Measurements from ENCODE around the gene TAC4.

DNA sequence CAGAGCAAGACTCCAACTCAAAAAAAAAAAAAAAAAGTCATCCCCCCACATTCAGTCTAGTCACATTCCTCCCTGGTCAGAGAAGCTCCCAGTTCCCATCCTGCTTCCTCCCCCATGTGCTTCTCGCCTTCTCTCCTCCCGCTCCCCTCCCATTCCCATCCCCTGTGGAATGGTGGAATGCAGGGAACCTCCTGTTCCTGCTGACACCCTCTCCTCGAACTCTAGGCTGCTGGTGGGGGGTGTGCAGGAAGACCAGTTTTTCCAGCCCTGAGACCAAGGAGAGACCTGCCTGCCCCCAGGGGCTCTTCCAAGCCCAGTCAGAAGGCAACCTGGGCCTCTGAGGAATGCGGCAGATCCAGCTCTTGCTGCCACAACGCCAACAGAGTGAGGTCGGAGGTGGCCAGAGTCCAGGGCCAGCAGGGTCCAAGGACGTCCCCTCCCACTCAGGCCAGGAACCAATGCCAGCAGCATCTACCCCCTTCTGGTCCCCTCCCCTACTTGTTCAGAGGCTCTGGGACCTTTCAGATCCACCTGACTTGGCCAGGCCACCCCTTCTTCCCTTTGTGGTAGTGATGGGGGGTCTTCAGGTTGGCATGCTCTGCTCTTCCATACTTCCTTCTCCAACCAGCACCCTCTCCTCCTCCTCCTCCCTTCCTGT is 39.3 kb upstream of the TAC4 start:
- TF ChIP-seq POLR2A (IDR thresholded peaks at IDR 0.05): no peak
- TF ChIP-seq, protein P1, sequence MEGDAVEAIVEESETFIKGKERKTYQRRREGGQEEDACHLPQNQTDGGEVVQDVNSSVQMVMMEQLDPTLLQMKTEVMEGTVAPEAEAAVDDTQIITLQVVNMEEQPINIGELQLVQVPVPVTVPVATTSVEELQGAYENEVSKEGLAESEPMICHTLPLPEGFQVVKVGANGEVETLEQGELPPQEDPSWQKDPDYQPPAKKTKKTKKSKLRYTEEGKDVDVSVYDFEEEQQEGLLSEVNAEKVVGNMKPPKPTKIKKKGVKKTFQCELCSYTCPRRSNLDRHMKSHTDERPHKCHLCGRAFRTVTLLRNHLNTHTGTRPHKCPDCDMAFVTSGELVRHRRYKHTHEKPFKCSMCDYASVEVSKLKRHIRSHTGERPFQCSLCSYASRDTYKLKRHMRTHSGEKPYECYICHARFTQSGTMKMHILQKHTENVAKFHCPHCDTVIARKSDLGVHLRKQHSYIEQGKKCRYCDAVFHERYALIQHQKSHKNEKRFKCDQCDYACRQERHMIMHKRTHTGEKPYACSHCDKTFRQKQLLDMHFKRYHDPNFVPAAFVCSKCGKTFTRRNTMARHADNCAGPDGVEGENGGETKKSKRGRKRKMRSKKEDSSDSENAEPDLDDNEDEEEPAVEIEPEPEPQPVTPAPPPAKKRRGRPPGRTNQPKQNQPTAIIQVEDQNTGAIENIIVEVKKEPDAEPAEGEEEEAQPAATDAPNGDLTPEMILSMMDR (IDR thresholded peaks at IDR 0.05): no peak

All from gastroesophageal sphincter (tissue), 3 donors.